GM19193 (cell line): ENCODE measurements around the gene NCKAP5.

Experiments
- POLR2A ChIP-seq: IDR thresholded peaks from 4 replicates; pipeline ENCODE4 v1.6.1; 2011; ENCODE audit not compliant: insufficient read depth, insufficient read length; ENCODE audit errors: extremely low read depth

The NCKAP5 gene

DNA sequence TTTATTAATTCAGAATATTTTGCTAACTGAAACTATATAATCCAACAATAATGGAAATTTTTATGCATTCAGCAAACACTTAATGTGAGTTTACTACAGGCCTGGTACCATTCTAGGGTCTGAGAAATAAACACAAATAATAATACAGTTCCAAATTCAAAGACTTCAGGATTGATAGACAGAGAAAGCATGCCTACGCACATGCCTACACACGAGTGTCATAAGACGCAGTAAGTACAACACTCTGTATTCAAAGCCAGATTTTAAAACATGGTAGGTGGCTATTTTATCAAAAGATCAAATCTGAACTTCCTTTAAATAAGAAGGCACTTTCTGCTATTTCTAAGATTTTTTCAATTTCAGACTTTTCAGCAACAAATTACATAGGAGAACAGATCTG lies 346.9 kb downstream of the NCKAP5 start:
- TF ChIP-seq POLR2A, result no peak

GRCh38 chr2:133218204-133218603 lies 350.1 kb downstream of the NCKAP5 start:
- no peak for TF ChIP-seq POLR2A

DNA sequence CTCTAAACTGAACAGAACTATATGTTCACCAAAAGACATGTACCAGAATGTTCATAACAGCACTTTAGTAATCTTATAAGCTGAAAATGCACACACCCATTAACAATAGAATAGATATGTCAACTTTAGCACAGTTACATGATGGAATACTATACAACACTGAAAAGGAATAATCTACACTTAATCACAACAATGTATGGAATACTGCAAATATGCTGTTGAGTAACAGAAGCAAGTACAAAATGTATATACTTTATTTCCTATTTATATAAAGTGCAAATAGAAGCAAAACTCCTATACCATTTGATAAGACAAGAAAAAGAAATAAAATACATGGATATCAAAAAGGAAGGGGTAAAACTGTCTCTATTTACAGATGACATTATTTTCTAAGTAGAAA lies 352.8 kb downstream of the NCKAP5 start:
- no peak for TF ChIP-seq POLR2A

GRCh38 chr2:133213651-133214050 lies 354.6 kb downstream of the NCKAP5 start:
- no peak for TF ChIP-seq POLR2A

DNA sequence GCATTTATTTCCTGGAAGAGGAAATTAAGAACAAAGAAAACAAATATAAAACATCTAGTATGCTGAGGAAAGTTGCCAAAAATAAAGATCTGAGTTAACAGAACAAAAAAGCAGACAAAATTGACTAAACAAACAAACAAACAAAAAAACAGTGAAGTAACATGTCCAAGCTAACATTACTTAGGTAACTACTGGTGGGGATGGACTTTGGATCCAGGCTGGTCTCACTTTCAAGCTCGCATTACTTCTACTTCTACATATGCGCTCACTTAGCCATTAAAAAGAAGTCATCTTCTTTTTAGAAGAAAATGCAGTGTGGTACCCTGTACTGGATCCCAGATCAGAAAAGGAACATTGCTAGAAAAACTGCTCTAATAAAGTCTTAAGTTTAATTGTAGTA lies 358.9 kb downstream of the NCKAP5 start:
- TF ChIP-seq POLR2A, result no peak

- TF ChIP-seq POLR2A, result no peak
Measured at GRCh38 chr2:133204421-133204820, 363.8 kb downstream of the NCKAP5 start.

- TF ChIP-seq POLR2A, result no peak
Measured at GRCh38 chr2:133200684-133201421, 367.4 kb downstream of the NCKAP5 start.

DNA sequence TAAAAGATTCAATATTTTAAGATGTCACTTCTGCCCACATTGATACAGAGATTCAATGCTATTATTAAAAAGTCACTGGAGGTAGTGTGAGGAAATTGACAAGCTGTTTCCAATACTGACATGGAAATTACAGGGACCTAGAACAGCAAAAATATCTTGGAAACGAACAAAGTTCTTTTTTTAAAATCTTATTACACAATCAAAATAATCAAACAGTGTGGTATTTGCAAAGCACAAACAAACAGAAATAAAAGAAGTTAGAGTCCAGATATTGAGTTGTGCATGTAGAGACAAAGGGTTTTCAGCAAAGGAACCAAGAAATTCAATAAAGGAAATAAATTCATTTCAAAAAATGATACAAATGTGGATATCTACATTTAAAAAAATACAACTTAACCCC lies 369.6 kb downstream of the NCKAP5 start:
- TF ChIP-seq POLR2A, result no peak

DNA sequence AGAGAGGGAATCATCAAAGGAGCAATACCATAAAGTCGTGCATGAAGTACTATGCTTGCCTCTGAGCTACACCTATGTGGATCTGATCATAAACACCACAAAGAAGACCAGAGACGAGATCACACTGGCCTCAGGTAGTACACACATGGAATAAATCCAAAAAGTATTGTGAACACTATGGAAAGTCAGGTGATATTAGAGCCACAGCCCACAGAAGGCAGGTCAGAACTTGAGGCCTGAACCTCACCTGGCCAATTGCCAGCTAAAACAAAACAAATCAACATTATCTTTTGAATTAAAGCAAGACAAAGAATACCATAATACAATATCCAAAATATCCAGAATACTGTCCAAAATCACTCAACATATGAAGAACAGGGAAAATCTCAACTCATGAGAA lies 371.1 kb downstream of the NCKAP5 start:
- no peak for TF ChIP-seq POLR2A

GRCh38 chr2:133194777-133195335 lies 373.4 kb downstream of the NCKAP5 start:
- TF ChIP-seq POLR2A, result no peak

DNA sequence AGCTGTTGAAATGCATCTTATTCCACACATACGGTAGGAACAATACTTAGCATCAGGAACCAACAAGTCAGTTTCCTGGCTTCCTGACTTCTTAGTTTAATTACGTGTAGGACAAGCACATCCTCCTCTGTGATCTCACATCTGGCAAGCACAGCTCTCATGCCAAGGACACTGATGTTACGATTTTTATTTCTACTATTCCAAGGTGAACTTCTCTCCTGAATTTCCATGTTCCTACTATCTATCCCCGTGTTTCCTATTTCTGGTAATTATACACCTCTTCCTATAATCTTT lies 374.0 kb downstream of the NCKAP5 start:
- TF ChIP-seq POLR2A, result no peak

GRCh38 chr2:133193544-133194361 lies 374.5 kb downstream of the NCKAP5 start:
- TF ChIP-seq POLR2A, result no peak

DNA sequence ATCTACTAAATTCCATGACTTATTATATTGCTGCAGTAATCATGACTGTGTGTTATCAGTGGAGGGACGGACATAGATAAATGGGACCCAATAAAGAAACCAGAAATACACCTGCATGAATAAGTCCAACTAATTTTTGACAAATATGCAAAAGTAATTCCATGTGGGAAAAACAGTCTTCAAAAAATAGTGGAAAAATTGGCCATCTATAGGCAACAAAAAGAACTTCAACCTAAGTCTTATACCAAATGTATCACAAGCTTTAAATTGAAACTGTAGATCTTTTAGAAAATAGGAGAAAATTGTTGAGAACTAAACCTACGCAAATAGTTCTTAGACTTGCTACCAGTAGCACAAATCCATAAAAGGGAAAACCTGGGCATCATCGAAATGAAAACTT lies 376.2 kb downstream of the NCKAP5 start:
- TF ChIP-seq POLR2A, result no peak

GRCh38 chr2:133177196-133177595 lies 391.1 kb downstream of the NCKAP5 start:
- no peak for TF ChIP-seq POLR2A

DNA sequence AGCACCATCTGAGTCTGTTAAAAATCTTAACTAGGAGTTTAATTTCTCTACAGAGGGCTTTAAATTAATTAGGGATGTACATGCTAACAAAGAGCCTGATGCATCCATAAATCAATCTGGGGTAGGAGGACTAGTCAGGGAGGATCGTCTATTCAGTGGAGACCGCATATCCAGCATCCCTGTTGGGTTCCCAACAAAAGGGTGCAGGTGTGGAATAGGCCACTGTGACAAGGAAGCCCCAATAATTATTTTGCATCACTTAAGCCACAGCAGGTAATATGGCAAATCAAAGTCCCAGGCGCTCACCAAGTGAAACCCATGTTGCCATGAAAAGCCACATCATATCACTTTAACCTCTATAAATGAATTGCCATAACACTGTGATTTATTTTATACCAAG lies 392.3 kb downstream of the NCKAP5 start:
- no peak for TF ChIP-seq POLR2A

DNA sequence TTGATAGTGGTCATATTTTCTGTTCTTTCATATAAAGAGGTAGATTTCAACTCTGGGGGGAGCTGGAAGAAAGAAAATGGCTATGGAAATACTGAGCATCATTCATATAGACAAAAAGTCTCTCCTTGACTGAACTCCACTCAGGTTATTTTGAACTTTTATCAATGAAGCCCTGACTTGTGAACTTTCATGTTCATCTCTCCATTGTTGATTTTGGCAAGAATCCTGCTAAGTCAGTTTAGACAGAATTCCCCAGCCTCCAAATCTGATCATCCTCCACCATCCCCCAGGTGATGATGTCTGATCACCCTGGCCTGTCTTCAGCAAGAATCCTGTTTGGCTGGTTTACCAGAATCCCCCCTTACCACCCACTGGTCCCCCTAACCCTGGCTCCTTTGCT lies 395.0 kb downstream of the NCKAP5 start:
- TF ChIP-seq POLR2A, result no peak
